Suprapubic skin (tissue), 3 donors: ENCODE data around the gene TTLL7.

ENCODE experiments used
- POLR2A ChIP-seq, 2 donors: fragments of 450-650 bp; IDR thresholded peaks; one replicate each; pipeline ENCODE4 v1.6.1; 2017; ENCODE audit warnings: antibody characterized with exemption in 2 of 2, mild to moderate bottlenecking in 2 of 2, moderate library complexity in 2 of 2
- TF ChIP-seq, protein P1 (sequence below), 2 donors: fragments of 200-600 bp in 1 of 2; fragments of 450-650 bp in 1 of 2; sonication (generic) in 1 of 2; IDR thresholded peaks; one replicate each; pipeline ENCODE4 v1.5.1; 2016 to 2019; ENCODE audit warnings: antibody characterized with exemption in 2 of 2, mild to moderate bottlenecking in 1 of 2, moderate library complexity in 1 of 2

DNA sequence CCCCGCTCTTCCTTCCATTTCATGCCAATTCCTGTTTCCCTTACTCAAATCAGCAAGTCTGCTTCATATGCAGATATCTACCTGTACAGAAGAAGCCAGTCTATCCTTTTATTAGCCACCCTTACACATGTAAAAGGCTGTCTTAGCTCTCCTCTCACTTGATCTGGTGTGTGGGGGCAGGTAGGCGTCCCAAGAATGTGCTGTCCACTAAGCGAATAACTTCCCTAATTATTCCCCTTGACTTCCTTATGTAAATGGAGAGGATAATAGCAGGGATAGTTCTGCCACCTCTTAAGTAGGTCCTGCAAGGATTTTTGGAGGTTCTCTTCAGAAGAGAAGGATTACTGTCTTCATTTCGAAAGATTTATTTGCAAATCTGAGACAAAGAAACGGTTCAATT, 160.4 kb downstream of the TTLL7 start:
- no peak for TF ChIP-seq POLR2A (IDR thresholded peaks at IDR 0.05)
- TF ChIP-seq, protein P1, sequence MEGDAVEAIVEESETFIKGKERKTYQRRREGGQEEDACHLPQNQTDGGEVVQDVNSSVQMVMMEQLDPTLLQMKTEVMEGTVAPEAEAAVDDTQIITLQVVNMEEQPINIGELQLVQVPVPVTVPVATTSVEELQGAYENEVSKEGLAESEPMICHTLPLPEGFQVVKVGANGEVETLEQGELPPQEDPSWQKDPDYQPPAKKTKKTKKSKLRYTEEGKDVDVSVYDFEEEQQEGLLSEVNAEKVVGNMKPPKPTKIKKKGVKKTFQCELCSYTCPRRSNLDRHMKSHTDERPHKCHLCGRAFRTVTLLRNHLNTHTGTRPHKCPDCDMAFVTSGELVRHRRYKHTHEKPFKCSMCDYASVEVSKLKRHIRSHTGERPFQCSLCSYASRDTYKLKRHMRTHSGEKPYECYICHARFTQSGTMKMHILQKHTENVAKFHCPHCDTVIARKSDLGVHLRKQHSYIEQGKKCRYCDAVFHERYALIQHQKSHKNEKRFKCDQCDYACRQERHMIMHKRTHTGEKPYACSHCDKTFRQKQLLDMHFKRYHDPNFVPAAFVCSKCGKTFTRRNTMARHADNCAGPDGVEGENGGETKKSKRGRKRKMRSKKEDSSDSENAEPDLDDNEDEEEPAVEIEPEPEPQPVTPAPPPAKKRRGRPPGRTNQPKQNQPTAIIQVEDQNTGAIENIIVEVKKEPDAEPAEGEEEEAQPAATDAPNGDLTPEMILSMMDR (IDR thresholded peaks at IDR 0.05): no peak
